HG03378 (cell line): ENCODE data around the gene NRXN3.

ENCODE experiments used
- ATAC-seq: cut with Tn5 transposase; IDR thresholded peaks from one replicate; pipeline ENCODE4 v1.9.1; 2021; ENCODE audit warnings: mild to moderate bottlenecking, moderate library complexity; ENCODE audit not compliant: unreplicated experiment

The NRXN3 gene

GRCh38 chr14:79631276-79631675, 1461.1 kb downstream of the NRXN3 start:
- no peak for ATAC-seq

- no peak for ATAC-seq
Observed at GRCh38 chr14:79638672-79639266, 1468.6 kb downstream of the NRXN3 start.

GRCh38 chr14:79639613-79640012, 1469.4 kb downstream of the NRXN3 start:
- ATAC-seq = no peak

- no peak for ATAC-seq
Observed at GRCh38 chr14:79641371-79641770, 1471.2 kb downstream of the NRXN3 start.

GRCh38 chr14:79643132-79643531, 1473.0 kb downstream of the NRXN3 start:
- ATAC-seq = no peak

- no peak for ATAC-seq
Observed at GRCh38 chr14:79645753-79646362, 1475.7 kb downstream of the NRXN3 start.

- no peak for ATAC-seq
Observed at GRCh38 chr14:79649856-79650255, 1479.7 kb downstream of the NRXN3 start.

- ATAC-seq = no peak
Observed at GRCh38 chr14:79652513-79653307, 1482.5 kb downstream of the NRXN3 start.

- no peak for ATAC-seq
Observed at GRCh38 chr14:79656056-79656455, 1485.9 kb downstream of the NRXN3 start.

GRCh38 chr14:79656496-79656895, 1486.3 kb downstream of the NRXN3 start:
- no peak for ATAC-seq

- ATAC-seq = no peak
Observed at GRCh38 chr14:79658221-79658620, 1488.0 kb downstream of the NRXN3 start.

GRCh38 chr14:79658769-79659168, 1488.6 kb downstream of the NRXN3 start:
- no peak for ATAC-seq

GRCh38 chr14:79660053-79660939, 1490.1 kb downstream of the NRXN3 start:
- ATAC-seq = no peak

GRCh38 chr14:79661752-79662151, 1491.6 kb downstream of the NRXN3 start:
- no peak for ATAC-seq

GRCh38 chr14:79663453-79663852, 1493.3 kb downstream of the NRXN3 start:
- no peak for ATAC-seq

GRCh38 chr14:79665556-79665955, 1495.4 kb downstream of the NRXN3 start:
- ATAC-seq = no peak

GRCh38 chr14:79668951-79669350, 1498.8 kb downstream of the NRXN3 start:
- ATAC-seq = no peak

GRCh38 chr14:79670811-79671210, 1500.6 kb downstream of the NRXN3 start:
- ATAC-seq = no peak

- no peak for ATAC-seq
Observed at GRCh38 chr14:79680087-79680486, 1509.9 kb downstream of the NRXN3 start.

- no peak for ATAC-seq
Observed at GRCh38 chr14:79686196-79686595, 1516.0 kb downstream of the NRXN3 start.

GRCh38 chr14:79690960-79691359, 1520.8 kb downstream of the NRXN3 start:
- no peak for ATAC-seq
